Measurements from ENCODE around the gene AZGP1.

DNA sequence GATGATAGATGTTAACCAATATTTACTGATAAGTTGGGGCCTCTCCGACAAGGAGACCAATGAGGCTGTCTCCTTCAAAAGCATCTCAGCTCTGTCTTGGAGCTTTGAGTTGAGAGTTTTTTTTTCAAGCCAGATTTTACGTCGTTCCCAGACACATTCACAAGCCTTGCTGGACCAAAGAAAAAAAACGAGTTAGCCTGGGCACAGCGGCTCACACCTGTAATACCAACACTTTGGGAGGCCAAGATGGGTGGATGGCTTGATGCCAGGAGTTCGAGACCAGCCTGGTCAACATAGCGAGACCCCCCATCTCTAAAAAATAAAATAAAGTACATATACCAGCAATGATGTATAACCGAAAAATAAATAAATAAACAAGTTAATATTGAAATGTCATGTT, 19.0 kb upstream of the AZGP1 start:
- TF ChIP-seq, protein P1, sequence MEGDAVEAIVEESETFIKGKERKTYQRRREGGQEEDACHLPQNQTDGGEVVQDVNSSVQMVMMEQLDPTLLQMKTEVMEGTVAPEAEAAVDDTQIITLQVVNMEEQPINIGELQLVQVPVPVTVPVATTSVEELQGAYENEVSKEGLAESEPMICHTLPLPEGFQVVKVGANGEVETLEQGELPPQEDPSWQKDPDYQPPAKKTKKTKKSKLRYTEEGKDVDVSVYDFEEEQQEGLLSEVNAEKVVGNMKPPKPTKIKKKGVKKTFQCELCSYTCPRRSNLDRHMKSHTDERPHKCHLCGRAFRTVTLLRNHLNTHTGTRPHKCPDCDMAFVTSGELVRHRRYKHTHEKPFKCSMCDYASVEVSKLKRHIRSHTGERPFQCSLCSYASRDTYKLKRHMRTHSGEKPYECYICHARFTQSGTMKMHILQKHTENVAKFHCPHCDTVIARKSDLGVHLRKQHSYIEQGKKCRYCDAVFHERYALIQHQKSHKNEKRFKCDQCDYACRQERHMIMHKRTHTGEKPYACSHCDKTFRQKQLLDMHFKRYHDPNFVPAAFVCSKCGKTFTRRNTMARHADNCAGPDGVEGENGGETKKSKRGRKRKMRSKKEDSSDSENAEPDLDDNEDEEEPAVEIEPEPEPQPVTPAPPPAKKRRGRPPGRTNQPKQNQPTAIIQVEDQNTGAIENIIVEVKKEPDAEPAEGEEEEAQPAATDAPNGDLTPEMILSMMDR (IDR thresholded peaks at IDR 0.05): no peak
- no peak for TF ChIP-seq POLR2A (IDR thresholded peaks at IDR 0.05)
- TF ChIP-seq EP300 (IDR thresholded peaks at IDR 0.05): no peak
